Fibroblast of lung (primary cell): ENCODE data around the gene ZNF467. TPM values are rescaled to one million over a fixed set of nuclear protein-coding genes. Genes with fewer than 3 reads are reported as not detected.

Experiments used
- DNase-seq, 2 donors: peaks; one replicate each; pipeline versions ENCODE4 v3.0.0 to v3.0.0-alpha.2; 2010; ENCODE audit warnings: low read depth in 2 of 2
- H2AFZ ChIP-seq: 2 replicates; pipeline ENCODE4 v1.5.1; 2012; ENCODE audit warnings: low read length, control low read depth, inconsistent platforms
- H3K27ac ChIP-seq: 2 replicates; pipeline ENCODE4 v1.5.1; 2011; ENCODE audit warnings: low read length, control low read depth; ENCODE audit not compliant: insufficient read depth
- H3K27me3 ChIP-seq: 2 replicates; pipeline ENCODE4 v1.5.1; 2011; ENCODE audit warnings: mild to moderate bottlenecking, low read length; ENCODE audit not compliant: control insufficient read depth, insufficient read depth
- H3K36me3 ChIP-seq: 2 replicates; pipeline ENCODE4 v1.5.1; 2011; ENCODE audit warnings: low read length; ENCODE audit not compliant: control insufficient read depth, insufficient read depth
- H3K4me1 ChIP-seq: 2 replicates; pipeline ENCODE4 v1.5.1; 2011; ENCODE audit warnings: low read length; ENCODE audit not compliant: control insufficient read depth, insufficient read depth; ENCODE audit errors: extremely low read depth
- H3K4me2 ChIP-seq: 2 replicates; pipeline ENCODE4 v1.5.1; 2011; ENCODE audit warnings: low read length, control low read depth; ENCODE audit not compliant: insufficient read depth; ENCODE audit errors: extremely low read depth
- H3K4me3 ChIP-seq, 4 experiments: fragments of 200-600 bp in 1 of 4; sonication (generic) in 1 of 4; replicated peaks in 1 of 4; 2 replicates each; pipeline ENCODE4 v1.5.1; 2011 to 2016; ENCODE audit warnings: low read length in 4 of 4, low read depth in 3 of 4, mild to moderate bottlenecking in 3 of 4, control low read depth in 2 of 4, inconsistent platforms in 1 of 4, mixed read lengths in 1 of 4; ENCODE audit not compliant: insufficient read depth in 1 of 4; ENCODE audit errors: control extremely low read depth in 1 of 4
- H3K79me2 ChIP-seq: 2 replicates; pipeline ENCODE4 v1.5.1; 2012; ENCODE audit warnings: mild to moderate bottlenecking, low read length, inconsistent platforms; ENCODE audit not compliant: control insufficient read depth, insufficient read depth
- H3K9ac ChIP-seq: 2 replicates; pipeline ENCODE4 v1.5.1; 2011; ENCODE audit warnings: mild to moderate bottlenecking, low read length, control low read depth; ENCODE audit not compliant: insufficient read depth
- H3K9me3 ChIP-seq: 2 replicates; pipeline ENCODE4 v1.5.1; 2012; ENCODE audit warnings: low read depth, low read length; ENCODE audit not compliant: control insufficient read depth, insufficient read depth
- H4K20me1 ChIP-seq: 2 replicates; pipeline ENCODE4 v1.5.1; 2011; ENCODE audit warnings: low read length; ENCODE audit not compliant: control insufficient read depth, insufficient read depth; ENCODE audit errors: extremely low read depth
- EZH2 ChIP-seq: IDR thresholded peaks from 2 replicates; pipeline ENCODE4 v1.5.1; 2012; ENCODE audit warnings: low read length, control low read depth, mild to moderate bottlenecking; ENCODE audit errors: missing control alignments
- polyA plus RNA-seq, 2 donors: library from polyadenylated mRNA; depleted of rRNA in 1 of 2; stranded (reverse) in 1 of 2; unstranded in 1 of 2; fragments of >200 nt; gene quantifications; 2 replicates each; pipeline ENCODE4 v1.2.1, GENCODE V29; 2011 to 2012; ENCODE audit warnings: missing spikeins in 1 of 2
- total RNA-seq: library from RNA; depleted of rRNA; stranded (reverse); fragments of >200 nt; gene quantifications from 2 replicates; pipeline ENCODE4 v1.2.1, GENCODE V29; 2014
- TF ChIP-seq, protein P1 (sequence below), 2 donors: IDR thresholded peaks in 1 of 2; conservative IDR thresholded peaks in 1 of 2; 1 replicate in 1 of 2; 2 replicates in 1 of 2; pipeline ENCODE4 v1.5.1; 2011 to 2012; ENCODE audit warnings: low read length in 2 of 2, control low read depth in 1 of 2, inconsistent platforms in 1 of 2, low read depth in 1 of 2, mild to moderate bottlenecking in 1 of 2

The ZNF467 gene
- total and polyA plus RNA-seq, 2 donors (not counting 1 experiment from before 2014, with no cell fraction given), result 0.89 to 1.3 TPM

DNA sequence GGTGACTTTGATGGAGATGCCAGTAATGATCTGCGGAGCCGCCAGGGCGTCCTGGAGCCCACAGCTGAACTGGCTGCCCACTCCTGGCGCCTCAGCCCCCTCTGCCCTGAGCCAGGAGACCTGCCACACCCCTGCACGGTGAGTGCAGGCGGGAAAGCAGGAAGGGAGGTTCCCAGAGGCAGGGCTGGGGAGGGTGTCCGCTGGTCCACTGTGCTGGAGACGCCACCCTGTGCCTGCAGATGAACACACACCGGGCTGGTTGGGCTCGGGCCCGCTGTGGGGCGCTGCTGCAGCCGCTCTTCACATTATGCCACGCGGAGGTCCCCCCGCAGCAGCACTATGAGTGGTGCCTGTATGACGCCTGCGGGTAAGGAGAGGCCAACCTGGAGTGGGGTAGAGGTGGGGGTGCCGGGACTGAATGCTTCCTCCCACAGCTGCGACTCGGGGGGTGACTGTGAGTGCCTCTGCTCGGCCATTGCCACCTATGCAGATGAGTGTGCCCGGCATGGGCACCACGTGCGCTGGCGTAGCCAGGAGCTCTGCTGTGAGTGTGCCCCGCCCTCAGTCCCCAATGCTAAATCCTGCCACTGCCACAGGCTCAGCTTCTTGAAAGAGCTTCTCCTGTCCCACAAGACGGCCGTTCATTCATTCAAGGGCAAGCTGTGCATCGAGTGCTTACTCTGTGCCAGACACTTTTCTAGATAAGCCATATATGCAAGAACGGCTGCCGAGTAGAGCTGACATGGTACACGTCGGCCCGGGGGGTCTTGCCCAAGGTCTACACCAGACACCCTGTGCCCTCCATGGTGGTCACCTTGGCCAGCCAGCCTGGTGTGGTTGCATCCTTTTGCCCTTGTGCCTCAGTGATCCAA, 14.3 kb upstream of the ZNF467 start:
- H3K79me2 ChIP-seq, result no peaks in the 10 kb centered on the region
- TF ChIP-seq, protein P1, sequence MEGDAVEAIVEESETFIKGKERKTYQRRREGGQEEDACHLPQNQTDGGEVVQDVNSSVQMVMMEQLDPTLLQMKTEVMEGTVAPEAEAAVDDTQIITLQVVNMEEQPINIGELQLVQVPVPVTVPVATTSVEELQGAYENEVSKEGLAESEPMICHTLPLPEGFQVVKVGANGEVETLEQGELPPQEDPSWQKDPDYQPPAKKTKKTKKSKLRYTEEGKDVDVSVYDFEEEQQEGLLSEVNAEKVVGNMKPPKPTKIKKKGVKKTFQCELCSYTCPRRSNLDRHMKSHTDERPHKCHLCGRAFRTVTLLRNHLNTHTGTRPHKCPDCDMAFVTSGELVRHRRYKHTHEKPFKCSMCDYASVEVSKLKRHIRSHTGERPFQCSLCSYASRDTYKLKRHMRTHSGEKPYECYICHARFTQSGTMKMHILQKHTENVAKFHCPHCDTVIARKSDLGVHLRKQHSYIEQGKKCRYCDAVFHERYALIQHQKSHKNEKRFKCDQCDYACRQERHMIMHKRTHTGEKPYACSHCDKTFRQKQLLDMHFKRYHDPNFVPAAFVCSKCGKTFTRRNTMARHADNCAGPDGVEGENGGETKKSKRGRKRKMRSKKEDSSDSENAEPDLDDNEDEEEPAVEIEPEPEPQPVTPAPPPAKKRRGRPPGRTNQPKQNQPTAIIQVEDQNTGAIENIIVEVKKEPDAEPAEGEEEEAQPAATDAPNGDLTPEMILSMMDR (conservative IDR thresholded peaks at IDR 0.05 in 1 of 2, IDR thresholded peaks at IDR 0.05 in 1 of 2; ENCODE audit: low read depth in 1 of 2, low read length in 2 of 2), result peak in 1 of 2 donors; percentile 26
- TF ChIP-seq EZH2, result no peak
- H3K27ac ChIP-seq, result no peak overlapping the region
- no peak overlapping the region for H3K9ac ChIP-seq
- no peaks in the 10 kb centered on the region for H3K36me3 ChIP-seq
- H3K4me3 ChIP-seq, result no peak overlapping the region
- no peaks in the 10 kb centered on the region for H3K9me3 ChIP-seq
- H3K27me3 ChIP-seq, result peaks cover 6% of the 10 kb centered on the region
- no peaks in the 10 kb centered on the region for H3K4me1 ChIP-seq
- no peak overlapping the region for H2AFZ ChIP-seq
- no peak for DNase-seq
- no peaks in the 10 kb centered on the region for H4K20me1 ChIP-seq
- no peak overlapping the region for H3K4me2 ChIP-seq

DNA sequence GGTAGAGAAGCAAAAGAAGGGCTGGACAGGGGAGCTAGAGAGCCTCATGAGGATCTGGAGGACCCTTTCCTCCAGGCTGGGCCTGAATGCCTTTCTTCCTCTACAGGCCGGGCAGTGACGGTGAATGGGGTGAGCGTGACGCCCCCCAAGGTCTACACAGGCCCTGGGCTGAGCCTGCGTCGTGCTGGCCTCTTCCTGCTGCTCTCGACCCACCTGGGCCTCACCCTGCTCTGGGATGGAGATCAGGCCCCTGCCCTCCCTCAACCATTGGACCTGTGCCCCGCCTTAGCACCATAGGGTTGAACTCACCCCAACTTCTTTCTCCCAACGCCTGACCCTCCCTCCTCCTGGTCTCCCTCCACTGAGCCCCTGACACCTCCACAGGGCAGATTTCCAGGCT, 12.6 kb upstream of the ZNF467 start:
- no peak overlapping the region for H2AFZ ChIP-seq
- H3K9ac ChIP-seq, result no peak overlapping the region
- no peaks in the 10 kb centered on the region for H4K20me1 ChIP-seq
- no peak overlapping the region for H3K27ac ChIP-seq
- no peaks in the 10 kb centered on the region for H3K9me3 ChIP-seq
- no peak for DNase-seq
- peaks cover 6% of the 10 kb centered on the region for H3K27me3 ChIP-seq
- TF ChIP-seq EZH2, result no peak
- TF ChIP-seq, protein P1 (conservative IDR thresholded peaks at IDR 0.05 in 1 of 2, IDR thresholded peaks at IDR 0.05 in 1 of 2; ENCODE audit: low read depth in 1 of 2, low read length in 2 of 2), result no peak
- H3K4me1 ChIP-seq, result no peaks in the 10 kb centered on the region
- H3K4me2 ChIP-seq, result no peak overlapping the region
- no peak overlapping the region for H3K4me3 ChIP-seq
- H3K79me2 ChIP-seq, result no peaks in the 10 kb centered on the region
- H3K36me3 ChIP-seq, result no peaks in the 10 kb centered on the region

GRCh38 chr7:149785402-149785801, 12.0 kb upstream of the ZNF467 start:
- H3K79me2 ChIP-seq, result no peaks in the 10 kb centered on the region
- no peak overlapping the region for H3K27ac ChIP-seq
- no peak overlapping the region for H3K4me2 ChIP-seq
- peaks cover 4% of the 10 kb centered on the region for H3K27me3 ChIP-seq
- H3K4me1 ChIP-seq, result no peaks in the 10 kb centered on the region
- no peaks in the 10 kb centered on the region for H3K36me3 ChIP-seq
- DNase-seq, result no peak
- no peaks in the 10 kb centered on the region for H3K9me3 ChIP-seq
- no peak for TF ChIP-seq EZH2
- TF ChIP-seq, protein P1 (conservative IDR thresholded peaks at IDR 0.05 in 1 of 2, IDR thresholded peaks at IDR 0.05 in 1 of 2; ENCODE audit: low read depth in 1 of 2, low read length in 2 of 2), result no peak
- H3K4me3 ChIP-seq, result no peak overlapping the region
- H4K20me1 ChIP-seq, result no peaks in the 10 kb centered on the region
- H3K9ac ChIP-seq, result no peak overlapping the region
- no peak overlapping the region for H2AFZ ChIP-seq
